ENCODE data around the gene PGLYRP2.

Gene PGLYRP2

GRCh38 chr19:15442142-15442920 is 37.0 kb downstream of the PGLYRP2 start:
- DNase-seq (ENCODE audit: insufficient read length, low spot score) (no peak), FAIRE-seq (no peak)

DNA sequence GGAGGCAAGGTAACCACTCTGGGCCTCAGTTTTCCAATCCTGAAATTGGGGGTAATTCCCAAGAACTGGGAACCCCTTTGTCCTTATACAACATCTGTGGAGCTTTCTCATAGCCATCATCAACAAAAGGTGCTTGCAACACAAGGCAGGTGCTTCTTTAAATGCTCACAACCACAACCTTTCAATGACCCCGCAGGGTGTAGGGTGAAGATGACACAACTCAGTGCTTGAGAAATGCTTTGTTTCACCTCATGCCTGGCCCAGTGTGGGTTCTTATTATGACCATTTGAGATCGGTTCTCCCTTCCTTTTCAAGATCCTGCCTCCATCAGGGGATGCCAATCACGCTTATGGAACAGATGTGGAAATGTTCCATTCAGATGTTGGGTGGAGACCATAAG is 38.0 kb downstream of the PGLYRP2 start:
- DNase-seq (ENCODE audit: insufficient read length, low spot score): no peak
- FAIRE-seq: no peak

DNA sequence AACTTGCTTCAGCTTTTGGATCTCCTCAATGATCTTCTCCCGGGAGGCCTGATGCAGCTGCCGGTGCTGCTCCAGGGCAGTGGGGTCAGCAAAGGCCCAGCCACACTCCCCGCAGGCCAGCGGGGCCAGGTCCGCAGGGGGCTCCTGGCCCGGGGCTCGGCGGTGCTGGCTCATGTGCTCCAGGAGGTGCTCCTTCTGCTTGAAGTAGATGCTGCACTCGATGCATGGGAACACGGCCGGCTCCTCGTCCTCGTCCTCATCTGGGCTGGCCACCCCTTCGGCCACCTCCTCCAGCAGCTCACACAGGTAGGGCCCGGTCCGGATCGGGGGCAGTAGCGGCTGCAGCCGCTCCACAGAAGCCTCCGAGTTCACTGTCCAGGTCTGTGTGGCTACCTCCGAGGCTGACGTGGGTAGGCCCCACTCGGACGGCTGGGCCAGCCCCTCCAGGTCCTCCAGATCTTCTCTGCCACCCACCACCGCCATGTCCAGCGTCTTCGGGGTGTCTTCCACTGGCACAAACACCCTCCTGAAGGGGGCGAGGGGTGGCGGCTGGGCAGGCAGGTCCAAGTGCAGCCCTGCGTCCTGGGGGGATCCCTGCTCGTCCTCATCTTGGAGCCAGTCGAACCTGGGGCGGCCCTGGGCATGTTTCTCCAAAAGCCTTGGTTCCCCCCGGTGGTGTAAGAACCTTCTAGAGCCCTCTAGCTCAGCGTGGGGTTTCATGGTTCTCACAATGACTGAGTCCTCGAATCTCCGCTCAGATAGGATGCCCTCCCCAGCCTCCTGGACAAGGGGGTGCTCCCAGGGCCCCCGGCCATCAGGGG is 39.3 kb downstream of the PGLYRP2 start:
- FAIRE-seq: no peak
- no peak for DNase-seq (ENCODE audit: insufficient read length, low spot score)

GRCh38 chr19:15439078-15439799 is 40.1 kb downstream of the PGLYRP2 start:
- DNase-seq (ENCODE audit: insufficient read length, low spot score) (no peak), FAIRE-seq (no peak)

DNA sequence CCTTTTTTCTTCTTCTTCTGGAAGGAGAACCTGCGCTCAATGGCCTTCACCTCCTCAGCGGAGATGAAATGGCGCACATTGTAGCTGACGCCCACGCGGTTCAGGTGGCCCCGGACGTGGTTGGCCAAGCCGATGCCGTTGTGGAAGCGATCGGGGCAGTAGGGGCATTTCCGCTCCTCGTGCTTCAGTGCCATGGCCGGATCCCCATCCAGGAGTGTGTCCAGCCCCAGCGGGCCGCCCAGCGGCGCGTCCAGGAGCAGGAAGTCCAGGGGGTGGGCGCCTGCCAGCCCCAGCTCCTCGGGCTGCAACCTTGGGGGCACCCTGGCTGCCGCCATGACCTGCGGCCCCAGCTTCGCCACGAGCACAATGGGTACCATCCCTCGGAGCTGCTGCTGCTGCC is 40.7 kb downstream of the PGLYRP2 start:
- FAIRE-seq (no peak), DNase-seq (ENCODE audit: insufficient read length, low spot score) (no peak)

DNA sequence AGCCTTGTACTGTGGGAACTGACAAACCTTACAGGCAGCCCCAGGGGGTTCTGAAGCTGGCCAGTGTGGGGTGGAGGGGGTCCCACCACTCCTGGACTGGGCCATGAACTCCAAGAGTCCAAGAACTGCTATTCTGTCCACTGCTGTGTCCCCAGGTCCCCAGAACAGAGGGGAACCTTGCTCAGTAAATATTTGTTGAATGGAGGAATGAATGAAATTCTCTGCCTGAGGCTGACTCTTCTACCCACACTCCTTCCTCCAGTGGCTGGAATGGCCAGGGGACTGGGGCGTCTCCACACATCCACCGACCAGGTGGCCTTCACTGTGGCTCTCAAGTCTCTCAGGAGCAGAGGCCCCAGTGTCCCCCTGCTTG is 41.2 kb downstream of the PGLYRP2 start:
- FAIRE-seq: no peak
- no peak for DNase-seq (ENCODE audit: insufficient read length, low spot score)

- FAIRE-seq (no peak), DNase-seq (ENCODE audit: insufficient read length, low spot score) (no peak)
These were observed 41.8 kb downstream of the PGLYRP2 start for GRCh38 chr19:15437355-15438123.

DNA sequence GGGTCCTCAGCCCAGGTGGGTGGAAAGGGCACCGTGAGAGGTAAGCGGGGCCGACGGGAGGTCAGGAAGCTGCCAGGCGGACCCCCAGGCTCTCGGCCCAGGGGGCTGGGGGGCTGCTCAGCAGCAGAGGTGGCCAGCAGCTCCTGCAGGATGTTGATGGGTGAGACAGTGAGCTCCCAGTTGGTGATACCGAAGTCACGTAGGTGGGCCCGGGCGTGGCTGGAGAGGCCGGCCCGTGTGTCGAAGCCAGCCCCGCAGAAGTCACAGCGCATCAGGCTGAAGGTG is 42.5 kb downstream of the PGLYRP2 start:
- FAIRE-seq (no peak), DNase-seq (ENCODE audit: insufficient read length, low spot score) (no peak)

DNA sequence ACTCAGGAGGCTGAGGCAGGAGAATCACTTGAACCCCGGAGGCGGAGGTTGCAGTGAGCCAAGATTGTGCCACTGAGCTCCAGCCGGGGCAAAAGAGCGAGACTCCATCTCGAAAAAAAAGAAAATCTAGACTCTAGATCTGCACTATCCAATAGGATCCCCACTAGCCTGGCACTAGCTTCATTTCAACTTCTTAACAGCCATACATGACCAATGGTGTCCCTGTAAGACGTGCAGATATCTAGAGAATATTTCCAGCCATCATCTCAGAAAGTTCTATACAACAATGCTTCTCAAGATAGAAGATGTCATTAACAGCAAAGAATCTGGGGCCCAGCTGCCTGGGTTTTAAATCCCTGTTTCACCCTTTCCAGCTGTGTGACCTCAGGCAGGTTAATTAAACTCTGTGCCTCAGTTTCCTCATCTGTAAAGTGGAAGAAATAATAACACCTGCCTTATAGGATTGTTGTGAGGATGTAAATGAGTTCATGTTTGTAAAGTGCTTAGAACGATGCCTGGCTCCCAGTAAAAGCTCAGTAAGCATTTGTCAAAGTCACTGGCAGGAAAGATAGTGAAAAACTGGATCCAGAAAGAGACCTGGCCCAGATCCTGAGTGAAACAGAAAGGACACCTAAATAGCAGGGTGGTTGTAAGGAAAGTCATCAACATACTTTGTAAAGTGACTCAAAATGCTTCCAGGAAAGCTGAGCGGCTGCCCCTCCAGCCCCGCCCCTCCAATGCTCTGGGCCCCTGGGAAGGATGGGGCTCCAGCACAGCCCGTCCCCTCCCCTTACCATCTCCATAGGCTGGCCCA is 43.1 kb downstream of the PGLYRP2 start:
- no peak for DNase-seq (ENCODE audit: insufficient read length, low spot score)
- no peak for FAIRE-seq

DNA sequence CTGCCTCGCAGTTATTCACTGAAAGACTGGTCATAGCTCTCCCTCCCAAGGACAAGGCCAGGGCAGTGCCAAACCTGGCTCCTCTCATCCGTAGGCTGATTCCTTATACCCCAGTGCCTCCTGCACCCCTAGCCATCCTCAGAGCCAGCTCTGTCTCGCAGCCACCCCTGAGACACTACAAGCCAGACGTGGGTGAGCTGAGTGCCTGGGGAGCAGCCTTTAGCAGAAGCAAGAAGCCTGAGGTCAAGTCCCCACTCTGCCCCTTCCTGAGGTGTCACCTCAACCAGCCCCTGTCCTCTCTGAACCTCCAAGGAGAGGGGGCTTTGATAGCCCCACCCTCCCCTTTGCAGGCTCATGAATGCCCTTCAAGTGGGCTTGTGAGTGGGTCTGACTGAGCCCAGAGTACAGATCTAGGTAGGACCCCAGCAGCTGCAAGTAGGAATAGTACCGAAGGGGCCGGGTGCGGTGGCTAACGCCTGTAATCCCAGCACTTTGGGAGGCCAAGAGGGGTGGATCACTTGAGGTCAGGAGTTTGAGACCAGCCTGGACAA is 45.7 kb downstream of the PGLYRP2 start:
- no peak for FAIRE-seq
- DNase-seq (ENCODE audit: insufficient read length, low spot score): no peak

- DNase-seq (ENCODE audit: insufficient read length, low spot score) (peak; percentile 100), FAIRE-seq (peak; percentile 93)
These were observed 46.4 kb downstream of the PGLYRP2 start for GRCh38 chr19:15432629-15433518.

DNA sequence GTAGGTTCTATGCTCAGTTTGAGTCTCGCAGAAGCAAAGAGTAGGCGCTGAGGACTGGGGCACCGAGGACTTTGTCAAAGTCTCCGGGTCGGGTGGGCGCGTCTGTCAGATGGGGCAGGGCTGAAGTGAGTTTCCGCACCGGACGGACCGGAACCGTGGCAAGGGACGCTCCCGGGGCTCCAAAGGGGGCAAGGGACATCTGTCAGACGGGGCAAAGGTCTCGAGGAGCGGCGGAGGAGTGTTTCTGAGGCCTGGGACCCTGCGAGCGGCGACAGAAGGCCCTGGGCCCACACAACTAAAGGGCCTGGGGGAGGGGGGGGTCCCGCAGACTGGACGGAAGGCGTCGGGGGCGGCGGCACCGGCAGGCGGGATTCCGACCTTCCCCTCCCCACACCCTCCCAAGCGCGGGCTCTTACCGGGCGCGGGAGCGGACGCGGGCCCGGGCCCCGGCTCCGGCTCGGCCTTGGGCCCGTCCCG is 47.2 kb downstream of the PGLYRP2 start:
- FAIRE-seq (no peak), DNase-seq (ENCODE audit: insufficient read length, low spot score) (peak; percentile 73)

- peak; percentile 44 for FAIRE-seq
- no peak for DNase-seq (ENCODE audit: insufficient read length, low spot score)
These were observed 47.8 kb downstream of the PGLYRP2 start for GRCh38 chr19:15431396-15432017.

DNA sequence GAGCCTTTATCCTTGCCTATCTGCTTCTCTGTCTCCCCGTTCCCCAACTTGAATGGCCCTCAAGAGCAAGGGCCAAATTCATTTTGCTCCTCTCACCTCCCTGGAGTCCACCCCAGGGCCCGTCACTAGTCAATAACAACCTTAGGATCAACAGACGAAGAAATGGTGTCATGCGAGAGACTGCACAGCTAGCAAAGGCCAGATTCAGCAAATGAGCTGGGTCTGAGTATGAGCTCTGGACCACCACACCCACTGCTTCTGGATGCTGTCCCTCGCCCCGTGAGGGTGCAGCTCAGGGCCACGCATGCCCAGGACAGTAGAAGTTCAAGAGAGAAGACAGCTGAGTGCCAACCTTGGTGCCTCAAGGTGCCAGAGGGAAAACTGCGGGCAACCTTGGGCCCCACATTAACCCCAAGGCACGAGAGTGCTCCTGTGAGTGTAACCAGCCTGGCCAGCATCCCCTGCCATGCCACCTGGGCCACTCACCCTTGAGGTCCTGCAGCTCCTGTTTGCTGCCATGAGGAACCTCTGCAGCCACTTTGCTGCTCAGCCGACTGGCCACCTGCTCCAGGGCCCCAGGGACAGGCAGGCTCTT is 48.7 kb downstream of the PGLYRP2 start:
- no peak for DNase-seq (ENCODE audit: insufficient read length, low spot score)
- no peak for FAIRE-seq

- DNase-seq (ENCODE audit: insufficient read length, low spot score): no peak
- FAIRE-seq: no peak
These were observed 49.4 kb downstream of the PGLYRP2 start for GRCh38 chr19:15429825-15430467.

DNA sequence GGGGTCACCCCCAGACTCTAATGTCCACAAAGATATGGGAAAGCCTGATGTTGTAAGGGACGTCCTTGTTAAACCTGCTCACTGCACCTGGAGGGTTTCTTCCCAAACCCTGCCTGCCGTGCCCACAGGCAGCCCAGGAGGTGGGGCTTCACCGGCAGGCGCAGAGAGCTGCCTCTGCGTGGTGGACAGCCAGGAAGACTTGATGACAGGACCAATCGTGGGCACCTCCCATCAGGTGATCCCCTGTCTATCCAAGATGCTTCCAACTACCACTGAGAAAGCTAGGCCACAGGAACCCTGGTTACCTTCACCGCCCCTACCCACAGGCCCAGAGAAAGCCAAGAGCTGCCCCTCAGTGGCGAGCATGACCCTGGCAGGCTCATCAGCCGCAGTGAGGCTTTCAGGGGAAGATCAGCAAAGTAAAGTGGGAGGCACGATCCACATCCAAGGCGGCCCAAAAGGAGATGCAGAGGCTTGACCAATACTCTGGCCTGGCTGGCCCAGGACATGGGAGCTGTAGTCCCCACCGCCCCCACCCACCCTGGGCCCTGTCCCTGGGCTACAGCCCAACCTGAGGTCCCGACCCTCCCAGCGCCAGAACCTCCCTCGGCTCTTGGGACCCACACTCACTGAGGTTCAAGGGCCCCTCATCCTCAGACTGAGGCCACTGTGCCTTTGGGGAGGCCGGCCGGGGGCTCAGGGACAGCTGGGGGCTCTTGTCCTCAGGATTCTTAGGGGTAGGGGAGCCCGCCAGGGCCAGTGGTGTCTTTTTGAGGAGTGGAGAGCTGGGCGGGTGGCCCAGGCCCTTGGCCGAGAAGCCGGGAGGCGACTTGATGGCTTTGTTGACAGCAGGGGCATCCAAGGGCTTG is 50.1 kb downstream of the PGLYRP2 start:
- no peak for DNase-seq (ENCODE audit: insufficient read length, low spot score)
- no peak for FAIRE-seq
